HepG2 (cell line): Measurements from ENCODE around the gene NAT9.

Experiments
- LBX2 ChIP-seq: sonication (generic); formaldehyde crosslinking; IDR thresholded peaks from 2 replicates; pipeline ENCODE4 v1.5.0; 2020; ENCODE audit warnings: missing genetic modification reagents, mild to moderate bottlenecking, borderline replicate concordance
- POLR2A ChIP-seq, 2 experiments: IDR thresholded peaks; 2 replicates each; pipeline ENCODE4 v1.6.1; 2011; ENCODE audit warnings: low read depth in 2 of 2, low read length in 2 of 2, mild to moderate bottlenecking in 1 of 2, moderate library complexity in 1 of 2; ENCODE audit not compliant: insufficient read depth in 1 of 2
- POLR2AphosphoS5 ChIP-seq: IDR thresholded peaks from 2 replicates; pipeline ENCODE4 v1.6.1; 2012; ENCODE audit warnings: low read depth, low read length
- REXO4 ChIP-seq: sonication (generic); formaldehyde crosslinking; IDR thresholded peaks from 2 replicates; pipeline ENCODE4 v1.8.0; 2022; ENCODE audit warnings: missing genetic modification reagents, mild to moderate bottlenecking, borderline replicate concordance
- ZNF20 ChIP-seq: sonication (generic); formaldehyde crosslinking; IDR thresholded peaks from 2 replicates; pipeline ENCODE4 v1.4.0; 2020; ENCODE audit warnings: mild to moderate bottlenecking, moderate library complexity, missing genetic modification reagents
- ZNF512B ChIP-seq: sonication (generic); formaldehyde crosslinking; IDR thresholded peaks from 2 replicates; pipeline ENCODE4 v1.5.1; 2020; ENCODE audit warnings: missing genetic modification reagents, mild to moderate bottlenecking, borderline replicate concordance

GRCh38 chr17:74737299-74738050, 38.7 kb downstream of the NAT9 start:
- TF ChIP-seq REXO4 (CRISPR knock-in tag), result no peak
- TF ChIP-seq POLR2AphosphoS5, result no peak
- no peak for TF ChIP-seq POLR2A (IDR thresholded peaks at IDR 0.05; ENCODE audit: insufficient read depth in 1 of 2, low read depth in 2 of 2, low read length in 2 of 2)
- no peak for TF ChIP-seq LBX2 (CRISPR knock-in tag)
- TF ChIP-seq ZNF20, result no peak
- no peak for TF ChIP-seq ZNF512B (CRISPR knock-in tag)
